GM18909 (cell line): Measurements from ENCODE around the gene RARRES1.
"Not testable (repeated sequence)": the region's sequence is repeated elsewhere in the genome, so short reads cannot be mapped to it uniquely, and the experiment has no call there.

Experiments
- ATAC-seq: cut with Tn5 transposase; IDR thresholded peaks from one replicate; pipeline ENCODE4 v1.9.1; 2021; ENCODE audit warnings: mild to moderate bottlenecking; ENCODE audit not compliant: unreplicated experiment, poor library complexity

RARRES1 gene

GRCh38 chr3:158702815-158703481 is 29.3 kb downstream of the RARRES1 start:
- no peak for ATAC-seq

GRCh38 chr3:158701420-158702065 is 30.7 kb downstream of the RARRES1 start:
- no peak for ATAC-seq

GRCh38 chr3:158700559-158700958 is 31.7 kb downstream of the RARRES1 start:
- ATAC-seq = no peak

GRCh38 chr3:158696618-158697017 is 35.6 kb downstream of the RARRES1 start:
- ATAC-seq = no peak

GRCh38 chr3:158693866-158694456 is 38.3 kb downstream of the RARRES1 start:
- not testable (repeated sequence) for ATAC-seq

- no peak for ATAC-seq
Observed at GRCh38 chr3:158685159-158685558, 47.1 kb downstream of the RARRES1 start.

GRCh38 chr3:158683230-158683962 is 48.9 kb downstream of the RARRES1 start:
- ATAC-seq = no peak

- ATAC-seq = no peak
Observed at GRCh38 chr3:158680861-158681260, 51.4 kb downstream of the RARRES1 start.

GRCh38 chr3:158679547-158680000 is 52.7 kb downstream of the RARRES1 start:
- no peak for ATAC-seq

GRCh38 chr3:158678687-158679086 is 53.6 kb downstream of the RARRES1 start:
- no peak for ATAC-seq

GRCh38 chr3:158672215-158673176 is 59.8 kb downstream of the RARRES1 start, which contains the start of gene LXN:
Gene LXN (minus strand): TSS chr3:158672648. CDS start chr3:158672478, 170 bp downstream.
- peak; percentile 100 for ATAC-seq

- ATAC-seq = no peak
Observed at GRCh38 chr3:158671821-158672214, 60.4 kb downstream of the RARRES1 start.

- no peak for ATAC-seq
Observed at GRCh38 chr3:158668506-158668905, 63.8 kb downstream of the RARRES1 start.

- no peak for ATAC-seq
Observed at GRCh38 chr3:158666416-158666815, 65.8 kb downstream of the RARRES1 start.

GRCh38 chr3:158663832-158664231 is 68.4 kb downstream of the RARRES1 start:
- no peak for ATAC-seq

GRCh38 chr3:158663246-158663645 is 69.0 kb downstream of the RARRES1 start:
- no peak for ATAC-seq

- ATAC-seq = no peak
Observed at GRCh38 chr3:158660711-158661110, 71.5 kb downstream of the RARRES1 start.

GRCh38 chr3:158659454-158660237 is 72.6 kb downstream of the RARRES1 start:
- peak; percentile 92 for ATAC-seq

- ATAC-seq = no peak
Observed at GRCh38 chr3:158658889-158659288, 73.4 kb downstream of the RARRES1 start.
